HepG2 (cell line): ENCODE measurements around the gene SLC22A31. TPM values are rescaled to one million over a fixed set of nuclear protein-coding genes. Genes with fewer than 3 reads are reported as not detected.

Experiments
- CEBPB ChIP-seq: IDR thresholded peaks from 2 replicates; pipeline ENCODE4 v1.6.1; 2011; ENCODE audit warnings: low read depth, low read length, improper control_type of control experiment, borderline replicate concordance
- DPF2 ChIP-seq: sonication (generic); formaldehyde crosslinking; IDR thresholded peaks from 2 replicates; pipeline ENCODE4 v1.4.0; 2020; ENCODE audit warnings: mild to moderate bottlenecking, low read depth, missing genetic modification reagents, borderline replicate concordance
- EEA1 ChIP-seq: sonication (generic); formaldehyde crosslinking; IDR thresholded peaks from 2 replicates; pipeline ENCODE4 v1.5.1; 2020; ENCODE audit warnings: mild to moderate bottlenecking, missing genetic modification reagents, borderline replicate concordance
- ESRRA ChIP-seq: sonication (generic); formaldehyde crosslinking; IDR thresholded peaks from 2 replicates; pipeline ENCODE4 v1.5.1; 2020; ENCODE audit warnings: mild to moderate bottlenecking, low read depth, missing genetic modification reagents
- FOXO1 ChIP-seq: sonication (generic); formaldehyde crosslinking; IDR thresholded peaks from 2 replicates; pipeline ENCODE4 v1.4.0; 2020; ENCODE audit warnings: missing genetic modification reagents
- KAT7 ChIP-seq: IDR thresholded peaks from 2 replicates; pipeline ENCODE4 v1.6.1; 2018; ENCODE audit warnings: borderline replicate concordance, missing compliant biosample characterization
- MEIS1 ChIP-seq: sonication (generic); formaldehyde crosslinking; IDR thresholded peaks from 2 replicates; pipeline ENCODE4 v1.9.0; 2021; ENCODE audit warnings: mild to moderate bottlenecking, missing genetic modification reagents, moderate library complexity, borderline replicate concordance
- NR3C1 ChIP-seq: sonication (generic); formaldehyde crosslinking; IDR thresholded peaks from 2 replicates; pipeline ENCODE4 v1.4.0; 2020; ENCODE audit warnings: missing genetic modification reagents
- RBFOX2 ChIP-seq: fragments of 200-400 bp; formaldehyde crosslinking; IDR thresholded peaks from 2 replicates; pipeline ENCODE4 v1.6.1; 2017; ENCODE audit warnings: low read depth, mild to moderate bottlenecking, low read length
- RCOR2 ChIP-seq: IDR thresholded peaks from 2 replicates; pipeline ENCODE4 v1.6.1; 2016; ENCODE audit warnings: missing biosample characterization, missing genetic modification reagents
- SIX1 ChIP-seq: sonication (generic); formaldehyde crosslinking; IDR thresholded peaks from 2 replicates; pipeline ENCODE4 v1.4.0; 2020; ENCODE audit warnings: missing genetic modification reagents, borderline replicate concordance
- SKIL ChIP-seq: sonication (generic); formaldehyde crosslinking; IDR thresholded peaks from 2 replicates; pipeline ENCODE4 v1.8.0; 2022; ENCODE audit warnings: missing genetic modification reagents, mild to moderate bottlenecking, moderate library complexity, borderline replicate concordance
- TRIM22 ChIP-seq: fragments of 450-650 bp; IDR thresholded peaks from 2 replicates; pipeline ENCODE4 v1.6.1; 2017
- U2AF2 ChIP-seq: fragments of 200-400 bp; formaldehyde crosslinking; IDR thresholded peaks from 2 replicates; pipeline ENCODE4 v1.6.1; 2017; ENCODE audit warnings: low read depth, mild to moderate bottlenecking, low read length
- XRCC5 ChIP-seq: fragments of 200-400 bp; formaldehyde crosslinking; optimal IDR thresholded peaks from 2 replicates; pipeline ENCODE3; 2017; ENCODE audit warnings: mild to moderate bottlenecking, low read length
- ZNF205 ChIP-seq: IDR thresholded peaks from 2 replicates; pipeline ENCODE4 v1.6.1; 2018; ENCODE audit warnings: missing biosample characterization, missing genetic modification reagents
- ZNF292 ChIP-seq: sonication (generic); formaldehyde crosslinking; IDR thresholded peaks from 2 replicates; pipeline ENCODE4 v1.8.1; 2022; ENCODE audit warnings: mild to moderate bottlenecking, low read depth, missing genetic modification reagents, borderline replicate concordance
- ZNF30 ChIP-seq: sonication (generic); formaldehyde crosslinking; IDR thresholded peaks from 2 replicates; pipeline ENCODE4 v1.5.0; 2020; ENCODE audit warnings: mild to moderate bottlenecking, missing genetic modification reagents
- ZNF589 ChIP-seq: sonication (generic); formaldehyde crosslinking; conservative IDR thresholded peaks from 2 replicates; pipeline ENCODE4 v1.8.0; 2022; ENCODE audit warnings: mild to moderate bottlenecking, moderate library complexity, missing genetic modification reagents
- ZNF770 ChIP-seq: sonication (generic); formaldehyde crosslinking; IDR thresholded peaks from 2 replicates; pipeline ENCODE4 v1.5.0; 2020; ENCODE audit warnings: mild to moderate bottlenecking, missing genetic modification reagents
- ZSCAN29 ChIP-seq: sonication (generic); formaldehyde crosslinking; conservative IDR thresholded peaks from 2 replicates; pipeline ENCODE4 v1.4.0; 2020; ENCODE audit warnings: mild to moderate bottlenecking, missing genetic modification reagents
- polyA plus RNA-seq, 8 experiments: library from polyadenylated mRNA; depleted of rRNA in 3 of 8; stranded (reverse) in 7 of 8; unstranded in 1 of 8; fragments of >200 nt; fragmentation: Illumina TruSeq in 4 of 8; extraction: Trizol in 4 of 8; gene quantifications; 2 replicates each; pipeline versions ENCODE4 v1.2.1 to v1.2.3, GENCODE V29; 2011 to 2016; ENCODE audit warnings: low read depth in 4 of 8, missing spikeins in 1 of 8, mixed read lengths in 1 of 8; ENCODE audit not compliant: insufficient read depth in 1 of 8
- total RNA-seq, 5 experiments: library from RNA; depleted of rRNA; stranded (reverse); fragments of >200 nt; fragmentation: Illumina TruSeq; extraction: Trizol; gene quantifications; 2 replicates each; pipeline ENCODE4 v1.2.3, GENCODE V29; 2016; ENCODE audit warnings: low read depth in 1 of 5
- TF ChIP-seq, protein P1 (sequence below): sonication (generic); formaldehyde crosslinking; IDR thresholded peaks from 2 replicates; pipeline ENCODE4 v1.5.0; 2020; ENCODE audit warnings: mild to moderate bottlenecking, missing genetic modification reagents, moderate library complexity

The SLC22A31 gene
- total and polyA plus RNA-seq, 2 of the 13 experiments (the other 11 are each of a cell fraction or from before 2014, with no cell fraction given), result 67.3 to 83.3 TPM

GRCh38 chr16:89246903-89247733 is 46.8 kb upstream of the SLC22A31 start (continued):
- TF ChIP-seq, protein P1, sequence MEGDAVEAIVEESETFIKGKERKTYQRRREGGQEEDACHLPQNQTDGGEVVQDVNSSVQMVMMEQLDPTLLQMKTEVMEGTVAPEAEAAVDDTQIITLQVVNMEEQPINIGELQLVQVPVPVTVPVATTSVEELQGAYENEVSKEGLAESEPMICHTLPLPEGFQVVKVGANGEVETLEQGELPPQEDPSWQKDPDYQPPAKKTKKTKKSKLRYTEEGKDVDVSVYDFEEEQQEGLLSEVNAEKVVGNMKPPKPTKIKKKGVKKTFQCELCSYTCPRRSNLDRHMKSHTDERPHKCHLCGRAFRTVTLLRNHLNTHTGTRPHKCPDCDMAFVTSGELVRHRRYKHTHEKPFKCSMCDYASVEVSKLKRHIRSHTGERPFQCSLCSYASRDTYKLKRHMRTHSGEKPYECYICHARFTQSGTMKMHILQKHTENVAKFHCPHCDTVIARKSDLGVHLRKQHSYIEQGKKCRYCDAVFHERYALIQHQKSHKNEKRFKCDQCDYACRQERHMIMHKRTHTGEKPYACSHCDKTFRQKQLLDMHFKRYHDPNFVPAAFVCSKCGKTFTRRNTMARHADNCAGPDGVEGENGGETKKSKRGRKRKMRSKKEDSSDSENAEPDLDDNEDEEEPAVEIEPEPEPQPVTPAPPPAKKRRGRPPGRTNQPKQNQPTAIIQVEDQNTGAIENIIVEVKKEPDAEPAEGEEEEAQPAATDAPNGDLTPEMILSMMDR (CRISPR knock-in tag), result peak; percentile 64
- peak; percentile 74; the same call in 1 of the 2 replicates for TF ChIP-seq SKIL (CRISPR knock-in tag)
- TF ChIP-seq ZNF589, result peak; percentile 85; the same call in 1 of the 2 replicates
- peak; percentile 40; the same call in 1 of the 2 replicates for TF ChIP-seq ZNF770 (CRISPR knock-in tag)
- 0 out of 2 replicates have a peak, but pooled peaks have one; percentile 37 for TF ChIP-seq ZNF30 (CRISPR knock-in tag)
- no peak for TF ChIP-seq DPF2 (CRISPR knock-in tag)
- 0 out of 2 replicates have a peak, but pooled peaks have one; percentile 18 for TF ChIP-seq FOXO1 (CRISPR knock-in tag)
- no peak for TF ChIP-seq MEIS1 (CRISPR knock-in tag)
- TF ChIP-seq U2AF2, result no peak
- peak; percentile 96 for TF ChIP-seq EEA1
- TF ChIP-seq ZNF292 (CRISPR knock-in tag), result no peak; the same call in 1 of the 2 replicates
- TF ChIP-seq SIX1 (CRISPR knock-in tag), result no peak
- no peak for TF ChIP-seq ESRRA
- no peak for TF ChIP-seq NR3C1 (CRISPR knock-in tag)
- no peak for TF ChIP-seq TRIM22
- no peak for TF ChIP-seq CEBPB
- TF ChIP-seq XRCC5, result no peak
- TF ChIP-seq ZNF205, result 0 out of 2 replicates have a peak, but pooled peaks have one; percentile 33
- TF ChIP-seq RCOR2 (CRISPR knock-in tag), result no peak
- no peak for TF ChIP-seq KAT7 (CRISPR knock-in tag)
- no peak for TF ChIP-seq ZSCAN29 (CRISPR knock-in tag)
- peak; percentile 94 for TF ChIP-seq RBFOX2
